GM10847 (cell line): Measurements from ENCODE around the gene CAMK2A.

Source experiments
- POLR2A ChIP-seq: IDR thresholded peaks from 2 replicates; pipeline ENCODE4 v1.6.1; 2011; ENCODE audit not compliant: insufficient read length; ENCODE audit errors: extremely low read depth

The CAMK2A gene

DNA sequence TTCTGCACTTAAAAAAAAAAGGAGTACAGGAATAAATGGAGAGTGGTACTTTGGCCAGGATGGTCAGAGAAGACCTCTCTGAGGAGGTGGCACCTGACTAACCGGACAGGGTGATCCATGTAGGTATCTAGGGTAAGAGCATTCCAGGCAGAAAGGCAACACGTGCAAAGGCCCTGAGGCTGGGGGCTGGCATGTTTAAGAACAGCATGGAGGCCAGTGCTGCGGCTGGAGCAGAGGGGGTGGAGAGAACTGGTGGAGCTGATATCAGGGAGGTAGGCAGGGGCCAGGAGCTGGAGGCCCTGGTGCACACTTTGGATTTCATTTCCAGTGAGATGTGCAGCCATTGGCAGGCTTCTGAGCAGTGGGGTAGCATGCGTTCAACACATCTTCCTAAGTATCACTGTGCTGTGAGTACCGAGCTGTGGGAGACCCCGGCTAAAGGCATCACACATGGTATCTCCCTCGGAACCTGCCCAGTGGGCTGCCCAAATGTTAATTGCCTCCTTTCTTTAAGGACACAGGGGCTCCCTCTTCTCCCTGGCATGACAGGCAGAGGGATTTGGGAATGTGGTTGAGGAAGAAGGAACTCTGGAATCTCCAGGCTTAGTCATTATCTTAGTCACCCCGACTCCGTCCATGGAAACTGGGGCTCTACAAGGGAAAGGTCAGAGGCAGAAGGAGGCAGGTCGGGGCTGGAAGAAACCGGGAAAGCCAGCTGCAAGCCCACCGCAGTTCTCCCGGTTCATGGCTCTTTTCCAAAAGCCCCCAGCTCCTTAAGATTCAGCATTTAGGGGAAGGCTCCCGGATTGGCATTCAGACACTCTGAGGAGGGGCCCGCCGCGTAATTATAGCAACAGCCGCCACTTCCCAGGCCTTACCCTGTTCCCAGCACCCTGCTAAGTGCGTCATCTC lies 81.1 kb downstream of the CAMK2A start:
- no peak for TF ChIP-seq POLR2A

DNA sequence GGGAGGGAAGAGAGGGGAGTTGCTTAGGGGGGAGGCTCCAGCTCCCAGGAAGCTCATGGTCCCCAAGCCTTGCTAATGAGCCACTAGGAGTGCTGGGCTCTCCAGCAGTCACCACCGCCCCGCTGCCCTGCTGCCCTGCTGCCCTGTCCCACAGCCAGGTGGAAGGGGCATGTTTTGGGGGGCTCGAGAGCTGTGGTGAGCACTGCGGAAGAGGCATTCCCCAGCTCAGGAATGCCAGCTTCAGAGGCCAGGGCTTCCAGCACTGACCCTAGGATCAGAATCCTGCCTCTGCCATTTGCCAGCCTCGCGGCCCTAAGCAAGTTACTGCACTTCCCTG lies 82.8 kb downstream of the CAMK2A start:
- TF ChIP-seq POLR2A, result no peak

DNA sequence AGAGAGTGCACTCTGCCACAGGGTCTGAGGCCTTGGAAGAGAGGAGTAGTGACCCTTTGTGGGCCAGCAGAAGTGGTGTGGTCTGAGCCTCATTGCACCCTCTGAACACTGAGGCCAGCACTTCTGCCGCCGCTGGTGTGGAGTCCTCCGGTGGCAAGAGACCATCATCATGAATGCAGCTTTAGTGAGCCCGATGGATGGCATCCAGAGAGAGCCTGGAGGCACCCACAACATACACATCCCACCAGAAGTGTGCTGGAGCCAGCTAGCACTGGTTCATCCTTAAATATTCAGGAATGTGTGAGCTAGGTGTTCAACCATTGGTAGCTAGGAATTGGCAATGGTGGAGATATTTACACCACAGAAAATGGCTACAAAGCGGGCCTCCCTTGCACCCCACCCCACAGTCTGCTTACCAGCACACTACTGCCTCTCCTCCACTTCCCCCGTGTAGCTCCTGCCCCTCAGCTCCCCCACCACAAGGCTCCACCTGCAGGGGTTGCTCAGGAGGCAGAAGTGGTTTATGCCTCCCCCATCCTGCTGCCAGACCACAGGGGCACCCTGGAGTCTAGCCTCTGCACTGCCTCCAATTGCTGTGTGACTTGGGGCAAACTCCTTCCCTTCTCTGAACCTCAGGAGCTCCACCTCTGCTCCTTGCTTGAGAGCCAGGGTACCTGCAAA lies 83.3 kb downstream of the CAMK2A start:
- no peak for TF ChIP-seq POLR2A

DNA sequence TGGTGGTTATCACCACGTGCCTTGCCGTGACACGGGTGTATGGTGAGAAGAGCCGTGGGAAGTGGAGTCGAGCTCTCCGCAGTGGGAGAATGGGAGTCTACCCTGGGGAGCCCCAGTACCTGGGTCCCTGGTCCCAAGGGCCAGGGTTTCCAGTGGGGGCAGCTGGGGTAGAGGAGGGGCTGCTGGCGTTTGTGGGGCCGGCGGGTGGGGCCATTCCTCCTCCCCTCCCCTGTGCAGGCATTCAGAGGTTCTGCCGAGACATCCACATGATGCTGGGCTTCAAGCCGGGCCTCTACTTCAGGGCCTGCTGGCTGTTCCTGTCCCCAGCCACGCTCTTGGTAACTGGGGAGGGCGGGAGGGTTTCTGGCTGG lies 85.0 kb downstream of the CAMK2A start:
- TF ChIP-seq POLR2A, result no peak

DNA sequence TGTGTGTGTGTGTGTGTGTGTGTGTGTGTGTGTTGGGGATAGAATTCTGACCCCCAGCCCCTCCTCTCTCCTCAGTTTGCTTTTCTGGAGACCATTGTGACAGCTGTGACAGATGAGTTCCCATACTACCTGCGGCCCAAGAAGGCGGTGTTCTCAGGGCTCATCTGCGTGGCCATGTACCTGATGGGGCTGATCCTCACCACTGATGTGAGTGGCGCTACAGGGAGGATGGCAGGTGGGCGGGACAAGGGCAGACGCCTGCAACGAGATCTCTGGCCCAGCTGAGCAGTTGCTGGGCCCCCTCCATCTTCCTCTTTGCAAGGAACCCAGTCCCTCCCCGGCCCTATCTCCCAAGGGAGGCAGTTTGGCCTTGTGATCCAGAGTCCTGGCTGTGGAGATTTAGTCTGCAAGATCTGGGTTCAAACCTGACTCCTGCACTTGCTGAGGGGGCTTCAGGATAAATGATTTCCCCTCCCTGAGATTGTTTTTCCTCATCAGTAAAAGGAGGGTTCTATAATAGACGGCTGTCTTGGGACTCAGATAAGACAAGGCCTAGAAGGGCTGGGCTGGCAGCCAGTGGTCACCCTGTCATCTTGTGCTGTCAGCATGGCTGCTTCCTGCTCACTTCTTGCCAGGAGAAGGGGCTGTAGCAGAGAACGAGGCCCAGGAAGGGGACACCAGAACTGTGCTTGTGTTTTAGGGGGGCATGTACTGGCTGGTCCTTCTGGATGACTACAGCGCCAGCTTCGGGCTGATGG lies 85.6 kb downstream of the CAMK2A start:
- no peak for TF ChIP-seq POLR2A

DNA sequence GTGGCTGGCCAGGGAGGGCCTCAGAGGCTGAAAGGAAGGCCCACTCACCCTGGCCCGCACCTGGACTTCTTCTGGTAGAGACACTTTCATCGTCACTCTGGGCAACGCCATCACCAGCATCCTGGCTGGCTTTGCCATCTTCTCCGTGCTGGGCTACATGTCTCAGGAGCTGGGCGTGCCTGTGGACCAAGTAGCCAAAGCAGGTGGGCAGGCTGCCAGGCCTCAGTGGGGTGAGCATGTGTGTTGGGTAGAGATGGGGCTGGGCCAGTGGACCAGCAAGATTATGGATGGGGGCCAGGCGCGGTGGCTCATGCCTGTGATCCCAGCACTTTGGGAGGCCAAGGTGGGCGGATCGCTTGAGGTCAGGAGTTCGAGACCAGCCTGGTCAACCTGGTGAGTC lies 87.1 kb downstream of the CAMK2A start:
- no peak for TF ChIP-seq POLR2A

DNA sequence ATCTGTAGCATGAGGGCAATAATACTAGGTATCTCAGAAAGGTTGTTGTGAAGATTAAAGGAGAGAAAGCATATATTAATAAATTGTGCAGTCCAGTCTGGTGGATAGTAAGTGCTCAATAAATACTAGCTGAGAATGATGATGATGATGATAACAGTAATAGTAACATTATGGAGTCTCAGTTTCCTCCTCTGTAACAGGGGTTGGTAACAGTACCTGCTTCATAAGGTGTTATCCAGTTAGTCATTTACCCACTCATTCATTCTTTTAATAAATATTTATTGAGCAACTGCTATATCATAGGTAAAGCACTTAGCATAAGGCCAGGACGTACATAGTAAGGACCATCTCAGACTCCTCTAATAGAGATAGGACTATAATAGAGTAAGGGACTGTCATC lies 92.1 kb downstream of the CAMK2A start:
- TF ChIP-seq POLR2A, result no peak

DNA sequence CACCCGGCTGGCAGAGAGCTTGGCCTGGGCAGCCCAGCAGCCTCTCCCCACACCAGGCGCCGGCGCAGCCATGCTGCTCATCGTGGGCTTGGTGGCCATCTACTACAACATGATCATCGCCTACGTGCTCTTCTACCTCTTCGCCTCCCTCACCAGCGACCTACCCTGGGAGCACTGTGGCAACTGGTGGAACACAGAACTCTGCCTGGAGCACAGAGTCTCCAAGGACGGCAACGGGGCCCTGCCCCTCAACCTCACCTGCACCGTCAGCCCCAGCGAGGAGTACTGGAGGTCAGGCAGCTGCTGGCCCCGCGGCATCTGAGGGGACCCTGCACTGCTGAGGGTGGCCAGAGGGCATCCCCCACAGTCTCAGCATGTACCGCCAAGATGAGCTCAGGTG lies 92.6 kb downstream of the CAMK2A start:
- TF ChIP-seq POLR2A, result no peak

DNA sequence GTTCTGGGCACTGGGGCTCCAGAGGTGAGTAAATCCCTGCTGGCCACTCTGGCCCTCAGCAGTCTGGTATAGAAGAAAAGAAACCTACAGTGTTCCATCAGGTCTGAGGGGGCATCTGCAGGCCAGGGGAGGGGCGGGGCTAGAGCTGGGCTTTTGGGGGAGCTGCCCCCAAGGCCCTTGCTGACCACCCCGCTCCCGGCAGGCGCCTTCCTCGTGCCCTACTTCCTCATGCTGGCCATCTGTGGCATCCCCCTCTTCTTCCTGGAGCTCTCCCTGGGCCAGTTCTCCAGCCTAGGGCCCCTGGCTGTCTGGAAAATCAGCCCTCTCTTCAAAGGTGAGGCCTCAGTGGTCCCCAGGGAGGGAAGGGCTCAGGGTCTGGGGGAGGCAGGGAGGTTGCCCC lies 93.1 kb downstream of the CAMK2A start:
- no peak for TF ChIP-seq POLR2A

DNA sequence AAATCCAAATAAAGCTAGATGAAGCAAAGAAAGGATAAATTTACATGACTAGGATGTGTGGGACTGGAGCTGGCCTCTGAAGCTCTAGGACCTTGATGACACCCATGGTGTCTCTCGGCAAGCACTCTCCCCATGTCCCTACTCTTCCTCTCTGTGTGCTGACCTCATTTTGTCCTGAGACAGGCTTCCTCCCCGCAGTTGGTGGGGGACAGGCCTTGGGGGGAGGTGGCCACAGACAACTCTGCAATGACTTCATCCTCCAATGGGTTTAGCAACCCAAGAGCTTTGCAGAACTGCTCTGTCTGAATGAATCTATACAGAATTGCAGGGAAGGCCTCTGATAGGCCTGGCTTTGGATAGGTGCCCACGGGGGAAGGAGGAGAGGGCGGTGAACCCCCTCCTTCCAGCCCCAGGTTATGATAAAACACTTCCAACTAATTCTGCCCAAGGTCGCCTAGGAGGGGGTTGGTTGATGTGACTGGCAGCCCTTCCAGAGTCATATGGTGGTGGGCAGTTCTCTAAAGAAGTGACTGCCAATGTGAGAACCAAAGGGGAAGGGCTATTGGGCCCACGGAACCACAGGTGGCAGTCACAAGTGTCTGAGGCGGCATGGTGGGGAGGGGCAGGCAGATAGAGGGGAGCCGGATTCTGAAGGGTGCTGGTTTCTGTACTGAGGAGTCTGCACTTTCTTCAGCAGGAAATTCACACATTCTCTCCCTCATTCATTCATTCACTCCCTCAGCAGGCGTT lies 93.7 kb downstream of the CAMK2A start:
- TF ChIP-seq POLR2A, result no peak

DNA sequence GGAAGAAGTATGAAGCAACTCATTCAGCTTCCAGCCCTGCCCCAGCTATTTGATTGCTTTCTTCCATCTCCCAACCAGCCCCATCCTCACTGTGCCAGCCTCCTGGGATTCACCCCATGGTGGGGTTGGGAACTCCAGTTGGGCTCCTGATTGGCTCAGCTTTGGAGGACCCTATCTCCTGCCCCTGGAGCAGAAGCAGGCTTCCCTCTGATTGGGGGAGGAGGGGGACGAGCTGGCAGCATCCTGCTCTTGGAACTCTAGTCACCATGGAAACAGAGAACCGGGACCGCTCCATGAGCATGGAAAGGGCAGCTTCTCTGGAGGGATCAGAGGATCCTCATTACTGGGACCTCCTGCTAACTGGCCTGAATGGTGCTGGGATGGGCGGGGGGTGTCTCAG lies 97.1 kb downstream of the CAMK2A start:
- no peak for TF ChIP-seq POLR2A

DNA sequence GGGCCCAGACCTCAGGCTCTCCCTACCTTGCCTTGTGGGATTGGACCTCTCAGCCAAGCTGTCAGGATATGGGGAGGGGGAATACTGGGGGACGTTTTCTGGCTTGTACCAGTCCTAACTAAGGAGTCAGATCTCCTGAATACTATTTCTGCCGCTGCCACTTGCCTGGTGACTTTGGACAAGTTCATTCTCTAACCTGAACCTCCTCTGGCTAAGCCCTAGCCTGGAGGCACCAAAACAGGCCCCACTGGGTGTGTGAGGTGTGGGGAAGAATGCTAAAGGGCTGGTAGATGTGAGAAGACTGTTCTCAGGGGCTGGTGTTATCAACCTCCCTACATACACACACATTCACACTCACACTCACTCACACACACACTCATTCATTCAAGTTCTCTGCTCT lies 98.6 kb downstream of the CAMK2A start:
- TF ChIP-seq POLR2A, result no peak

DNA sequence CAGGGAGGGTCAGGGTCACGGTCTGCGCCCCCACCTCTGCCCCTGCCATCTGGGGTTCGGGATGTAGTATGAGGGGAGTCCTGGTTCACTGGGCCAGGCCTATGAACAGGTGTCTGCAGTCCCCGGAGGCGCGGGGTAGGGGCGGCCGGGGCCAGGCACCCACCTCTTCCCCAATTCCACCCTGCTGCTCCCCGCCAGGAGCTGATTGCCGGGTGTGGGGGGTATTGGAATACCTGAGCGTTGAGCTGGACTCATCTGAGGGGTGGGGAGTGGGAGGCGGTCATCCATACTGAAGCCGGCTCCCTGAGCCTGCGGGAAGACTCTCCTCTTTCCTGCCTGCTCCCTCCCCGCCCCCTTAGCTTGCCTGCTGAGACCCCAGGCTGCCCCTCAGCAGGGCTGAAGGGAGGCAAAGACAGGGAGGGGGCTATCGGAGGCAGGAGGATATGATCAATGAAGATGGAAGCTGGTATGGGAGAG lies 99.0 kb downstream of the CAMK2A start:
- no peak for TF ChIP-seq POLR2A

DNA sequence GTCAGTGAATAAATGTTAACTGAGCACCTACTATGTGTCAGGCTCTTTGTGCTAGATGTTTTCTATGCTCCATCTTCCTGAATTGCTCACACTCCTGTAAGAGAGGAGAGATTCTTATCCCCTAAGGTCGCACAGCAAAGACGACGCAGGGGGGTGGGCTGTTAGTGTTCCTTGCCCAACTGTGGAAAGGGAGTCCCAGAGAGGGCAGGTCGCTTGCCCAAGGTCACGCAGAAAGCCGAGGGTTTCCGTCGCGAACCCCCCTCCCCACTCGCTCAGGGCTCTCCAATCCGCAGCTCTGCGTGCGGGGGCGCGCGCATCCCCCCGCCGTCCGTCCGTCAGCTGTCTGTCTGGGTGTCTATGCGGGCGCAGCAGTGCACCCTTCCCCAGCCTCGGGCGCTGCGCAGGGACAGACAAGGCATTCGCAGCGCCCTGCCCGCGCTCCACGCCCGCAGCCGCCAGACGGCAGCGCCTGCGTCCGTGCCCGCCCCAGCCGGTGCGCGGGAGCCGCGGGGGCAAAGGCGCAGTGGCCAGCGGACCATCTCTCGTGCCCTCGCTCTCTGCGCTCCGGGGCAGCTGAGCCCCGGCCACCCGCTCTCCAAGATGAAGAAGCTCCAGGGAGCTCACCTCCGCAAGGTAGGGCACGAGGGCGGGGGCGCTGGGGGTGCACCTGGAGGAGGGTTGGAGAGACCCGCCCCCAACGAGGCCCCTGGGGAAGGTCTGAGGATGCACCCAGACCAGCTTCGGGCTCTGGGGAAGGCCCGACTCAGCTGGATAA lies 99.7 kb downstream of the CAMK2A start, which contains the start of gene SLC6A7:
Gene SLC6A7 (plus strand): TSS at position 335 of the 775 bp plus-strand sequence. CDS start 266 bp downstream, at position 601.
- no peak for TF ChIP-seq POLR2A
